ENCODE results near the gene AXIN2.

AXIN2 gene

DNA sequence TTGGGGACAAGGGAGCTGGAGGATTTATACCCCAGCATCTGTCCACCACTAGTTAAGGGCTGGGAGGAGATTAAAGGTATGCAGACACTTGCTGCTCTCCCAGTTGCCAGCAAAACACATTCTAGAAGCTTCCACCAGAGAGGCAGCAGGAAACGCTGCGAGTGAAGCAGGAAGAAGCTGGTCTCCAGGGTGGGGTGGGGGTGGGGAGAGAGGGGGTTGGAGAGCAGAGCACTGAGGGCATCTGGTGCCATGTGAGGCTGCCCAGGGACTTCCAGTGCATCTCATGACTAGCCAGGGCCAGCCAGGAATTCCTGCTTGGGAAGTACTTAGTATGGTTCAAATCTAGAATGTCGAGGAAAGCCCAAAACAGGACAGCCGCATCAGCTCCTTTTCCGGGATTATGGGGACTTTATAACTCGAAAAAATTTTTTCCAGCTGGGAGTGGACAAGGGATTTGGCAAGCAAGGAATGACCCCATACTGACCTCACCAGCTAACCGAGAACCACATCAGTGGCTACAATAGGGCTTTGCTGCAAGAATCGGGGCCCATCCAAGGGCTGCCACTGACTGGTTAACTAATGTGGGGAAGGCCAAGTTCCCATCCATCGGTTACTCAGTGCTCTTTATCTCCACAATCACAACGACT, 26.2 kb upstream of the AXIN2 start:
- Histone ChIP-seq H2AFZ (ENCODE audit: low read length) (no peak overlapping the region), H3K4me3 (ENCODE audit: low read depth, low read length, poor library complexity, severe bottlenecking) (no peak overlapping the region), H3K9me2 (ENCODE audit: low read depth, low read length) (no peaks in the 10 kb centered on the region), H3K4me2 (ENCODE audit: low read length) (no peak overlapping the region), H3K4me1 (ENCODE audit: insufficient read depth, low read length, severe bottlenecking) (no peaks in the 10 kb centered on the region), H3K9ac (ENCODE audit: low read length) (no peak overlapping the region), H3K9me3 (ENCODE audit: low read length) (no peaks in the 10 kb centered on the region), H4K20me1 (ENCODE audit: insufficient read depth, low read length) (no peaks in the 10 kb centered on the region), H3F3A (ENCODE audit: insufficient read depth, low read length) (no peaks in the 10 kb centered on the region), H3K36me3 (ENCODE audit: insufficient read depth, low read length) (no peaks in the 10 kb centered on the region), H3K27ac (ENCODE audit: low read depth, low read length, poor library complexity, severe bottlenecking) (no peak overlapping the region), H3K79me2 (ENCODE audit: insufficient read depth, low read length) (no peaks in the 10 kb centered on the region), H3K27me3 (ENCODE audit: insufficient read depth, low read length) (no peaks in the 10 kb centered on the region; the same call in 1 of the 2 replicates)
- TF ChIP-seq, protein P1, sequence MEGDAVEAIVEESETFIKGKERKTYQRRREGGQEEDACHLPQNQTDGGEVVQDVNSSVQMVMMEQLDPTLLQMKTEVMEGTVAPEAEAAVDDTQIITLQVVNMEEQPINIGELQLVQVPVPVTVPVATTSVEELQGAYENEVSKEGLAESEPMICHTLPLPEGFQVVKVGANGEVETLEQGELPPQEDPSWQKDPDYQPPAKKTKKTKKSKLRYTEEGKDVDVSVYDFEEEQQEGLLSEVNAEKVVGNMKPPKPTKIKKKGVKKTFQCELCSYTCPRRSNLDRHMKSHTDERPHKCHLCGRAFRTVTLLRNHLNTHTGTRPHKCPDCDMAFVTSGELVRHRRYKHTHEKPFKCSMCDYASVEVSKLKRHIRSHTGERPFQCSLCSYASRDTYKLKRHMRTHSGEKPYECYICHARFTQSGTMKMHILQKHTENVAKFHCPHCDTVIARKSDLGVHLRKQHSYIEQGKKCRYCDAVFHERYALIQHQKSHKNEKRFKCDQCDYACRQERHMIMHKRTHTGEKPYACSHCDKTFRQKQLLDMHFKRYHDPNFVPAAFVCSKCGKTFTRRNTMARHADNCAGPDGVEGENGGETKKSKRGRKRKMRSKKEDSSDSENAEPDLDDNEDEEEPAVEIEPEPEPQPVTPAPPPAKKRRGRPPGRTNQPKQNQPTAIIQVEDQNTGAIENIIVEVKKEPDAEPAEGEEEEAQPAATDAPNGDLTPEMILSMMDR (IDR thresholded peaks at IDR 0.05; ENCODE audit: low read length) = no peak
- TF ChIP-seq EZH2 (IDR thresholded peaks at IDR 0.05; ENCODE audit: borderline replicate concordance, low read length) = no peak

DNA sequence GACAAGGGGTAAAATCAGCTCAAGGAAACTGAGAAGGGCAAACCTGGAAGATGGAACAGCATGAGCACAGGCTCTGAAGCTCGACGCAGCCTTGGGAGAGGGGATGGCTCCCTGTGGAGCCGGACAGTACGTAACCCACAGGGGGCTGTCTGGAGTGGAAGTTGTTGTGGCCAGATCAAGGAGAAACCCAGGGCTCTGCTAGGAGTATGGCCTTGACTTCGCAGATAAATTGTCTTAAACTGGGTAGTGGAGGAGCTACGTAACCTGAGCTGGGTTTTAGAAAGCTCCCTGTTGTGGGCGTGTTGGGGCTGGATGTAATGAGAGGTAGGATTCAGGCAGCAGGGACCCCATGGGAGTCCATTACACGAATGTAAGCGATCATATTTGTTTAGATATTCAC, 25.5 kb upstream of the AXIN2 start:
- Histone ChIP-seq H3K27ac (ENCODE audit: low read depth, low read length, poor library complexity, severe bottlenecking) (no peak overlapping the region), H3K9me3 (ENCODE audit: low read length) (no peaks in the 10 kb centered on the region), H3F3A (ENCODE audit: insufficient read depth, low read length) (no peaks in the 10 kb centered on the region), H3K36me3 (ENCODE audit: insufficient read depth, low read length) (no peaks in the 10 kb centered on the region), H3K4me2 (ENCODE audit: low read length) (no peak overlapping the region), H3K9ac (ENCODE audit: low read length) (no peak overlapping the region), H3K79me2 (ENCODE audit: insufficient read depth, low read length) (no peaks in the 10 kb centered on the region), H3K4me1 (ENCODE audit: insufficient read depth, low read length, severe bottlenecking) (no peaks in the 10 kb centered on the region), H3K9me2 (ENCODE audit: low read depth, low read length) (no peaks in the 10 kb centered on the region), H4K20me1 (ENCODE audit: insufficient read depth, low read length) (no peaks in the 10 kb centered on the region), H2AFZ (ENCODE audit: low read length) (no peak overlapping the region), H3K27me3 (ENCODE audit: insufficient read depth, low read length) (no peaks in the 10 kb centered on the region; the same call in 1 of the 2 replicates), H3K4me3 (ENCODE audit: low read depth, low read length, poor library complexity, severe bottlenecking) (no peak overlapping the region)
- TF ChIP-seq, protein P1 (IDR thresholded peaks at IDR 0.05; ENCODE audit: low read length) = no peak
- TF ChIP-seq EZH2 (IDR thresholded peaks at IDR 0.05; ENCODE audit: borderline replicate concordance, low read length) = no peak

DNA sequence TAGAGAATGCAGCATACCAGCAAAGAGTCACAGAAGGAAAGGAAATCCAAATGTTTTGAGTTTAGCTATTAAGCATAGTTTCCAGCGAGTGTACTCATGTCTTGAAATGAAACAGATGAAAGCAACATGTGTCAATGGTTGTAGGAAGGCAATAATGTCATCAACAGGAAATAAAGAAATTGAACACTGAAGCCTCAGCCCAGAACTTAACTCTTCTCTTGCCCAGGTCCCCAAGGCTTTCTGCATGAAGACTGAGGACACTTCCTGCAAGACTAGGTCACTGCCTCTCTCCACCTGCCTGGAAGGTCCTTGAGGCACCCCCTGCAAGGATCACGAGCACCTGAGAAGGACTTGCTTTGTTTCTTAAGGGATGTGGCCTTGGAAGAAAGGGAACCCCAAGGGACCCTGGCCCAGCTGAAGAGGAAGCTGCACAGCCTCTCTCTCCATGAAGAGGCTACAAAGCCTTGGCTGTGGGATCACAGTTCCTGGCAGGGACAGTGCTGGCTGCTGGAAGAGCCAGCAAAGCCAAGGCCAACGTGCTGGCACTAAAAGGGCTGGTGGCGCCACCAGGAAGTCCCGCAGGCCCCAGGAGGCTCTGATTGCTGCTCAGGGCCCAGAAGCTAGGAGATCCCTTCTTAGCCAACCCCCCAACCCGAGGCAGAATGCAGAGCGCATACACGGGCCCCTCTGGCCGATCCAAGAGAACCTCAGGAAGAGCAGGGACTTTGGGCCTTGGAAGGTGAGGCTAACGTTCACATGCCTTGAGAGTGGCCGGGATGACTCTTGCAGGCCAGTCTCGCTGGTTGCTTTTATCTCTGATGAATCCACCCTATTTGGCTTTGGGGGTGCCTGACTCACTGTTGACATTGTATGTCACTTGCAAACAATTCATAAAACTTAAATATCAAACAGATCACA, 23.4 kb upstream of the AXIN2 start:
- Histone ChIP-seq H3K9me3 (ENCODE audit: low read length) (no peaks in the 10 kb centered on the region), H3K4me3 (ENCODE audit: low read depth, low read length, poor library complexity, severe bottlenecking) (no peak overlapping the region), H3K4me2 (ENCODE audit: low read length) (no peak overlapping the region), H3K36me3 (ENCODE audit: insufficient read depth, low read length) (no peaks in the 10 kb centered on the region), H2AFZ (ENCODE audit: low read length) (no peak overlapping the region), H3K4me1 (ENCODE audit: insufficient read depth, low read length, severe bottlenecking) (no peaks in the 10 kb centered on the region), H3K9me2 (ENCODE audit: low read depth, low read length) (no peaks in the 10 kb centered on the region), H3K27me3 (ENCODE audit: insufficient read depth, low read length) (no peaks in the 10 kb centered on the region), H3K9ac (ENCODE audit: low read length) (no peak overlapping the region), H3F3A (ENCODE audit: insufficient read depth, low read length) (no peaks in the 10 kb centered on the region), H4K20me1 (ENCODE audit: insufficient read depth, low read length) (no peaks in the 10 kb centered on the region), H3K79me2 (ENCODE audit: insufficient read depth, low read length) (no peaks in the 10 kb centered on the region), H3K27ac (ENCODE audit: low read depth, low read length, poor library complexity, severe bottlenecking) (no peak overlapping the region)
- TF ChIP-seq EZH2 (IDR thresholded peaks at IDR 0.05; ENCODE audit: borderline replicate concordance, low read length) = no peak
- TF ChIP-seq, protein P1 (IDR thresholded peaks at IDR 0.05; ENCODE audit: low read length) = no peak

All from OCI-LY1 (cell line).